HUES64 (cell line): ENCODE data around the gene A1CF.
"Not testable (repeated sequence)": the region's sequence is repeated elsewhere in the genome, so short reads cannot be mapped to it uniquely, and the experiment has no call there.

ENCODE experiments used
- H3K27ac ChIP-seq: 2 replicates; pipeline ENCODE4 v1.7.0; 2013; ENCODE audit warnings: low read depth, low read length, inconsistent platforms
- H3K27me3 ChIP-seq: 2 replicates; pipeline ENCODE4 v1.6.1; 2013; ENCODE audit warnings: mild to moderate bottlenecking, low read length; ENCODE audit not compliant: insufficient read depth
- H3K36me3 ChIP-seq: 2 replicates; pipeline ENCODE4 v1.6.1; 2013; ENCODE audit warnings: mild to moderate bottlenecking, low read length; ENCODE audit not compliant: insufficient read depth
- H3K4me1 ChIP-seq: 2 replicates; pipeline ENCODE4 v1.6.1; 2013; ENCODE audit warnings: mild to moderate bottlenecking, low read length, moderate library complexity; ENCODE audit not compliant: insufficient read depth
- H3K4me3 ChIP-seq: 2 replicates; pipeline ENCODE4 v1.5.1; 2013; ENCODE audit warnings: mild to moderate bottlenecking, low read length, moderate library complexity
- H3K9ac ChIP-seq: 2 replicates; pipeline ENCODE4 v1.6.1; 2013; ENCODE audit warnings: mild to moderate bottlenecking, low read depth, low read length
- H3K9me3 ChIP-seq: 2 replicates; pipeline ENCODE4 v1.6.1; 2013; ENCODE audit warnings: low read depth, low read length; ENCODE audit not compliant: insufficient read depth
- WGBS: fragments of 150-250, 120-280 bp; methylation state at CpG from one replicate; pipeline ENCODE4 v1.1.7; 2013; ENCODE audit warnings: missing lambda C conversion rate; 5-methylcytosine and 5-hydroxymethylcytosine counted together

A1CF gene

DNA sequence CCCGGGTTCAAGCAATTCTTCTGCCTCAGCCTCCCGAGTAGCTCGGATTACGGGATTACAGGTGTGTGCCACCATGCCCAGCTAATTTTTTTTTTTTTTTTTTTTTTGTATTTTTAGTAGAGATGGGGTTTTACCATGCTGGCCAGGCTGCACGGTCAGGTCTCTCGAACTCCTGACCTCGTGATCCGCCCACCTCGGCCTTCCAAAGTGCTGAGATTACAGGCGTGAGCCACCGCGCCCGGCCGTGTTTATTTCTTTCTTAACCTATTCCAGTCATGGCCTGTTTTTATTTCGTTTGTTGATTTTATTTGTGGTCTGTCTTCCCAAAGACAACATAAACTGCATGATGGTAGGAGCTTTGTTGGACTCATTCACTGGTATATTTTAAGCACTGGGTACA, 20.4 kb upstream of the A1CF start:
- H3K4me1 ChIP-seq, H3K9ac ChIP-seq, H3K36me3 ChIP-seq, H3K27me3 ChIP-seq, H3K4me3 ChIP-seq, H3K27ac ChIP-seq, H3K9me3 ChIP-seq: not testable (repeated sequence)
- 92% methylated on average over 13 of the region's 15 CpGs for WGBS

DNA sequence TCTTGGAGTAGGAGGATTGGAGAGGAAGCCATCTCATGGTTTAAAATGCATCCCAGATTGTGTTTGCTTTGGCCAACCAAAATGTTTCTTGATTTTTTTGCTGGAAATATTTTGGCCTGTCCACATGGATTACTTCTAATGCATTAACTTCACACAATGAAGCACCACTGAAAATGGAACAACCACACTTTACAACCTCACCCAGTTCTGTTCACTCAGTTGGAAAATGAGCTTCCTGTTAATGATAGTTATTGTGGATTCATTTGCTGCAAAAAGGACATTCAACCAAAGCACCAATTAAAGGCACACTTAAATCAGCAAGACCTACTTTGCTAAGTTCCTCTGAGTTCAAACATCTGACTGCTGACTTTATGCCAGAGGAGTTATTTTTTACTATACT, 11.3 kb upstream of the A1CF start:
- H3K36me3 ChIP-seq, result no peaks in the 10 kb centered on the region
- H3K9me3 ChIP-seq, result no peaks in the 10 kb centered on the region
- H3K4me1 ChIP-seq, result no peaks in the 10 kb centered on the region
- H3K27me3 ChIP-seq, result no peaks in the 10 kb centered on the region; the same call in 1 of the 2 replicates
- no peak overlapping the region for H3K27ac ChIP-seq
- no peak overlapping the region for H3K9ac ChIP-seq
- H3K4me3 ChIP-seq, result no peak overlapping the region

DNA sequence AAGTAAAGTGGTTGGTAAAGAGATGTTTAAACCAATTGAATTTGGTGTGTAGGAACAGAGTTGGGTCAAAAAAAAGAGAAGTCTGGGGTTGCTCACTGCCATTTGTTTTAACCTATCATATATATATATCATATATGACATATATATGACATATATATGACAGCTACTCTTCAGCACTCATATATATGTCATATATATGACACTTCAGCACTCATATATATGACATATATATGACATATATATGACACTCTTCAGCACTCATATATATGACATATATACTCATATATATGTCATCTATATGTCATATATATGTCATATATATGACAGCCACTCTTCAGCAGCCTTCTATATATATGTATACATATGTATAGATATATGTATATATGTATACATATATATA, 8.9 kb upstream of the A1CF start:
- Histone ChIP-seq H3K36me3 (no peaks in the 10 kb centered on the region), H3K9me3 (no peaks in the 10 kb centered on the region)

DNA sequence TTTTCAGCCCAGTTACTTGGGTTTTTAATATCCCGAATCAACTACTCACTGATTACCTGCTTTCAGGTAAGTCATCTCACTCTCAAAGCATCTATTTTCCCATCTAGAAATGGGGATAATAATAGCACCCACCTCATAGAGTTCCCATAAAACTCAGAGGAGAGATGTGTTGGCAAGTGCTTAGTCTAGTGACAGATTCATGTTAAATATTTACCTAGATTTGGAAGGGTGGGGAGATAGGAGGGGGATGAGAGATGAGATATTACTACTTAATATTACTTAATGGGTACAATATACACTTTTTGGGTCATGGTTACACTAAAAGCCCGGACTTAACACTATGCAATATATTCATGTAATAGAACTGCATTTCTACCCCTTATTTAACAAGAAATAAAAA, 7.0 kb upstream of the A1CF start:
- Histone ChIP-seq H3K9ac (no peak overlapping the region), H3K27ac (no peak overlapping the region), H3K36me3 (no peaks in the 10 kb centered on the region), H3K4me3 (no peak overlapping the region), H3K4me1 (no peaks in the 10 kb centered on the region), H3K27me3 (no peaks in the 10 kb centered on the region), H3K9me3 (no peaks in the 10 kb centered on the region)
- 86% methylated on average over 1 of the region's 2 CpGs for WGBS

More for the DNA sequence above, 8.9 kb upstream of the A1CF start:
- no peaks in the 10 kb centered on the region for H3K4me1 ChIP-seq
- no peaks in the 10 kb centered on the region; the same call in 1 of the 2 replicates for H3K27me3 ChIP-seq
- H3K9ac ChIP-seq, result no peak overlapping the region
- no peak overlapping the region for H3K27ac ChIP-seq
- H3K4me3 ChIP-seq, result no peak overlapping the region

DNA sequence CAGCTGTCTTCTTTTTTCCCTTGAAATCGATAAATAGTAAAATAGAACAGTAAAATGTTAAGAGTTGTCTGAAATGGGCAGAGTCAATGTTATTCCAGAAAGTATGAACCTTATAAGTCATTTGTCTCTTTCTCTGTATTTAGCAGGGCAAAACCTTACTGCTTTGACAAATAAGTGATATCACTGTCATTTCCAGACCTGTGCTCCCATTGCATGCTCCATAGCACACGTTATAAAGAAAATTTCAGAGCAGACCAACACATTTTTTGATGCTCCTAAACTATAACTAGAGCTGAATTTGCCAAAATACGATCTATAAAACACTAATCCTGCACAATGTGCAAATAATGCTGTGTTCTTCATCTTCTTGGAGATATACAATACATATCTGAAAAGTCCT, 1.1 kb downstream of the A1CF start:
- H3K9ac ChIP-seq, result no peak overlapping the region
- WGBS, result 86% methylated on average over 2 of the region's 3 CpGs
- H3K4me3 ChIP-seq, result no peak overlapping the region
- H3K27me3 ChIP-seq, result no peaks in the 10 kb centered on the region
- H3K27ac ChIP-seq, result no peak overlapping the region
- no peaks in the 10 kb centered on the region for H3K4me1 ChIP-seq
- H3K9me3 ChIP-seq, result no peaks in the 10 kb centered on the region
- H3K36me3 ChIP-seq, result no peaks in the 10 kb centered on the region

DNA sequence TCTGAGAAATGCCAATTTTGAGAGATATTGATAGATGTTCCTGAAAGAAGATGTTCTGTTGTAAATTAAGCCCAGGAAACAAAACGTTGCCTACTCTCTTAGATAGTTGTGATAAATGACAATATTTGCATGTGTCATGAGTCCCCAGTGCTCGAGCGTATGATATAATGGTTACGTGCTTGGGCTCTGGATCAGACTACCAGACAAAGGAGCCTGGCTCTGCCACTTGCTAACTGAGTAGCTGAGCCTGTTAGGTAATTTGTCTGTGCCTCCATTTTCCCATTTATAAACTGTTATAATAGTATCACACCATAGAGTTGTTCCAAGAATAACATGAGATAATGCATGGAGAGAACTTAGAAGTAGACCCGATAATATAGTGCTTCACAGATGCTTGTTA, 1.8 kb downstream of the A1CF start:
- H3K4me1 ChIP-seq, result no peaks in the 10 kb centered on the region
- no peaks in the 10 kb centered on the region for H3K9me3 ChIP-seq
- no peak overlapping the region for H3K9ac ChIP-seq
- WGBS, result 89% methylated on average over 5 of the region's 5 CpGs
- no peak overlapping the region for H3K4me3 ChIP-seq
- no peak overlapping the region for H3K27ac ChIP-seq
- no peaks in the 10 kb centered on the region for H3K36me3 ChIP-seq
- no peaks in the 10 kb centered on the region for H3K27me3 ChIP-seq

DNA sequence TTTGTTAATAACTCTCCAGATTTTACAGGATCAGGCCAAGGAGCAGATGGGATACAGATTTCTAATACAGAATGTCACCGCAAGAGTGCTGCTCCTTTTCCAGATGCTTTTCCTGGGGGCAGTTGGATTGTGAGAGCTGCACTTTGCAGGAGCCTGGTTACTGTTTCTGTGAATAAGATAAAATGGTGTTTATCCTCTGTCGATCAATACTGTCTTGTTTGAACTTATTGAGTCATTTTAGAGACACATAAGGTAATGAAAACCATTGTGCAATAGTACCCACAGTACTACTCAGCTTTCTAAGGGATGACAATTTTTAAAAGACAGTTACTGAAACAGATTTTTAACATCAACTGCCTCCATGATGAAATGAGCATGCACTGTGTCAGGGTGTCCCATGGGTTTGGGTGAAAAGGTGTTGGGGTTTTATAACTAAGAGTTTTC, 2.9 kb downstream of the A1CF start:
- H3K27ac ChIP-seq, result no peak overlapping the region
- H3K4me3 ChIP-seq, result no peak overlapping the region
- no peaks in the 10 kb centered on the region for H3K27me3 ChIP-seq
- H3K9ac ChIP-seq, result no peak overlapping the region
- no peaks in the 10 kb centered on the region for H3K9me3 ChIP-seq
- WGBS, result 50% methylated on average over 2 of the region's 2 CpGs
- H3K36me3 ChIP-seq, result no peaks in the 10 kb centered on the region
- no peaks in the 10 kb centered on the region for H3K4me1 ChIP-seq

DNA sequence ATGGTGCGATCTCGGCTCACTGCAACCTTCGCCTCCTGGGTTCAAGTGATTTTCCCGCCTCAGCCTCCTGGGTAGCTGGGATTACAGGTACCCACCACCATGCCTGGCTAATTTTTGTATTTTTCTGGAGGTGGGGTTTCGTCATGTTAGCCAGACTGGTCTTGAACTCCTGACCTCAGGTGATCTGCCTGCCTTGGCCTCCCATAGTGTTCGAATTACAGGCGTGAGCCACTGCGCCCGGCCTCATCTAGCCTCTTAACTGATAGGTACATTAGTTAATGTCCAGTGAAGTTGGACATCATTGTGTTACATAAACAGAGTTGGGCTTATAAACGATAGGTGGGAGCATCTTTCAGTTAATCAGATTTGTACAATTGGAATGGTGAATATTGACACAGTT, 4.4 kb downstream of the A1CF start:
- H3K9me3 ChIP-seq, H3K4me1 ChIP-seq, H3K27ac ChIP-seq, H3K4me3 ChIP-seq, H3K36me3 ChIP-seq, H3K27me3 ChIP-seq, H3K9ac ChIP-seq: not testable (repeated sequence)
- WGBS, result 93% methylated on average over 10 of the region's 10 CpGs

DNA sequence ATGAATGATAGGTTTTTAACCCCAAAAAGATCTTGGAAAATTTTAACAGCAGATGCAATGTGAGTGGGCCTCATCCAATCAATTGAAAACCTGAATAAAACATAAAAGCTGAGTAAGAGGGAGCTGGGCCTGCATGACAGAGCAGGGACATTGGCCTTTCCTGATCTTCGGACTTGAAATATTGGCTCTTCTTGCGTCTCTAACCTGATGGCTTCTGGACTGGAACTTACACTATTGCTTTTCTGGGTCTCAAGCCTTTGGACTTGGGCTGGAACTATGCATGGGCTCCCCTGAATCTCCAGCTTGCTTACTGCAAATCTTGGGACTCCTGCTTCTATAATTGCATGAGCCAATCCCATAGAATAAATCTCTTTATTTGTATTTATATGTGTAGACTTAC, 9.0 kb downstream of the A1CF start:
- no peak overlapping the region for H3K4me3 ChIP-seq
- WGBS, result 94% methylated on average over 2 of the region's 2 CpGs
- no peaks in the 10 kb centered on the region for H3K36me3 ChIP-seq
- H3K4me1 ChIP-seq, result no peaks in the 10 kb centered on the region
- no peak overlapping the region for H3K27ac ChIP-seq
- H3K9me3 ChIP-seq, result no peaks in the 10 kb centered on the region
- H3K27me3 ChIP-seq, result no peaks in the 10 kb centered on the region
- H3K9ac ChIP-seq, result no peak overlapping the region

DNA sequence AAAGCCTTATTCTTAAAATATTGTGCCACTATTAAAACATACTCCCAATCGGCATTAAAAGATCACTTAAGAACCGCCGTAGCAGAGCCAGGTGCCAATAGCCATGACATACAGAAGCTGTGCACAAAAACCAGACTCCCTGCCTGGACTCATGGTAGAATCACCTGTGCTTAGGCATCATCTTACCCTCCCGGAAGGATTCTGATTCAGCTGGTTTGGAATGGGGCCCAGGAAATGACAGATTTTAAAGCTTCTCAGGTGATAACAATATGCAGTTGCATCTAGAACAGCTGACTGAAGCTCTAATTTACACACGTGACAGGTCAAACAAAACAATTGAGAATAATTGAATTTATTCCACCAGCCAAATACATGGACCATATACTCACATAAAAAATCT, 10.7 kb downstream of the A1CF start:
- Histone ChIP-seq H3K9ac (no peak overlapping the region), H3K27me3 (no peaks in the 10 kb centered on the region), H3K4me1 (no peaks in the 10 kb centered on the region), H3K27ac (no peak overlapping the region), H3K36me3 (no peaks in the 10 kb centered on the region), H3K4me3 (no peak overlapping the region), H3K9me3 (no peaks in the 10 kb centered on the region)
- WGBS, result 94% methylated on average over 5 of the region's 5 CpGs

DNA sequence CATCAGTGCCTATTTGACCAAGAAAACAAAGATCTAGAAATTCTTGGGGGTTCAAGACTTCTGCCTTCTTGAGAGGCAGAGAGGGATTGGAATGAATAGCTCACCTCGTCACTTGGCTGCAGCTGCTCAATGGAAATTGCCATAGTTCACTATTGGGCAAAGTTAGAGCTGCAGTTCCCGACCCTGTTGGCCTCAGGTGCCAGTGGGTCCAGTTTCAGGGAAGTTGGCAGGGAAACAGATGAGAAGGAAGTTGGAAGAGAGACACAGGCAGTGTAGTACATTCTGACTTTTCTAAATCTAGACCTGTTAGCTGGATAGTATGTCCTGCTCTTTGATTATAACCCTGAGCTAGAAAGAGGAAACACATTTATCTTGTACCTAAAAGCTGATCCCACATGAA, 19.1 kb downstream of the A1CF start:
- no peaks in the 10 kb centered on the region for H3K4me1 ChIP-seq
- no peak overlapping the region for H3K9ac ChIP-seq
- 83% methylated on average over 2 of the region's 2 CpGs for WGBS
- no peak overlapping the region for H3K4me3 ChIP-seq
- no peaks in the 10 kb centered on the region for H3K9me3 ChIP-seq
- H3K36me3 ChIP-seq, result no peaks in the 10 kb centered on the region
- no peak overlapping the region for H3K27ac ChIP-seq
- H3K27me3 ChIP-seq, result no peaks in the 10 kb centered on the region

DNA sequence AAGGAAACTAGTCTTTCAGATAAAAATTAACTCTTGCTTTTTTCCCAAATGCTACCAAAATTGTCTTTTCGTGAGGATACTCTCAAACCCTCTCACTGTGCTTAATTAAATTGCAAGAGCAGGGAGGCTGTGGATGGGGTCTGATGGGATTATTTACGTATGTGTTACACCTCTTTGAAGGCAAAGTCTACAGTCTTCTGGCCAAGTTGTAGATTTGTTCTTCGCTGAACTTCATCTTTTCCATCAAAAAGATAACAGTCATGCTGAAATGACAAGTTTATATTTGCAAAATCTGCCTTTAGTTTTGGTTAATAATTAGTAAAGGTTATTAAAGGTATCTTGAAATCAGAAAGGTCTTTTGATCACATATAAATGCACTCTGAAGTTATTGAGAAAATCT, 22.7 kb downstream of the A1CF start:
- no peaks in the 10 kb centered on the region for H3K27me3 ChIP-seq
- no peaks in the 10 kb centered on the region for H3K36me3 ChIP-seq
- no peak overlapping the region for H3K4me3 ChIP-seq
- H3K27ac ChIP-seq, result no peak overlapping the region
- H3K9me3 ChIP-seq, result no peaks in the 10 kb centered on the region
- H3K9ac ChIP-seq, result no peak overlapping the region
- peaks cover 5% of the 10 kb centered on the region for H3K4me1 ChIP-seq
- WGBS, result 72% methylated on average over 3 of the region's 3 CpGs
